HL-60 (cell line): Measurements from ENCODE around the gene KCNJ16.

Source experiments
- DNase-seq, 2 experiments: peaks; one replicate each; pipeline ENCODE4 v3.0.0-alpha.2; 2010 to 2020; ENCODE audit warnings: low read depth in 1 of 2, low spot score in 1 of 2
- H3K27ac ChIP-seq: fragments of 250-450 bp; sonication (Bioruptor Pico); replicated peaks from 2 replicates; pipeline ENCODE4 v1.5.1; 2020; ENCODE audit warnings: mild to moderate bottlenecking, moderate library complexity
- H3K27me3 ChIP-seq: fragments of 250-450 bp; sonication (Bioruptor Pico); 2 replicates; pipeline ENCODE4 v1.5.1; 2021; ENCODE audit warnings: mild to moderate bottlenecking, moderate library complexity; ENCODE audit not compliant: insufficient read depth, poor library complexity, severe bottlenecking
- H3K4me3 ChIP-seq: replicated peaks from 2 replicates; pipeline ENCODE4 v1.5.1; 2011; ENCODE audit warnings: mild to moderate bottlenecking, control low read depth, low read length; ENCODE audit not compliant: insufficient read depth
- CTCF ChIP-seq: IDR thresholded peaks from one replicate; pipeline ENCODE4 v1.5.1; 2011; ENCODE audit warnings: low read length, control low read depth, inconsistent platforms; ENCODE audit not compliant: insufficient read depth
- GABPA ChIP-seq: IDR thresholded peaks from 2 replicates; pipeline ENCODE4 v1.6.1; 2012; ENCODE audit warnings: low read depth
- POLR2AphosphoS5 ChIP-seq: IDR thresholded peaks from 2 replicates; pipeline ENCODE4 v1.6.1; 2012; ENCODE audit warnings: low read depth
- REST ChIP-seq: IDR thresholded peaks from 2 replicates; pipeline ENCODE4 v1.6.1; 2012; ENCODE audit warnings: low read depth; ENCODE audit not compliant: insufficient replicate concordance
- SPI1 ChIP-seq: IDR thresholded peaks from 2 replicates; pipeline ENCODE4 v1.6.1; 2012; ENCODE audit warnings: low read depth, mild to moderate bottlenecking, borderline replicate concordance

Gene KCNJ16

GRCh38 chr17:70034158-70034557, 40.9 kb upstream of the KCNJ16 start:
- Histone ChIP-seq H3K4me3 (no peak overlapping the region), H3K27me3 (no peaks in the 10 kb centered on the region), H3K27ac (no peak overlapping the region)
- no peak for TF ChIP-seq CTCF
- no peak for TF ChIP-seq SPI1
- no peak for TF ChIP-seq REST
- no peak for TF ChIP-seq POLR2AphosphoS5
- no peak for TF ChIP-seq GABPA
- DNase-seq: no peak

GRCh38 chr17:70037498-70037897, 37.5 kb upstream of the KCNJ16 start:
- no peak for DNase-seq
- Histone ChIP-seq H3K27me3 (no peaks in the 10 kb centered on the region), H3K4me3 (no peak overlapping the region), H3K27ac (no peak overlapping the region)
- TF ChIP-seq CTCF: no peak
- no peak for TF ChIP-seq POLR2AphosphoS5
- no peak for TF ChIP-seq REST
- TF ChIP-seq GABPA: no peak
- TF ChIP-seq SPI1: no peak

GRCh38 chr17:70040336-70040735, 34.7 kb upstream of the KCNJ16 start:
- DNase-seq: no peak
- Histone ChIP-seq H3K27me3 (peaks cover under 1% of the 10 kb centered on the region), H3K27ac (no peak overlapping the region), H3K4me3 (no peak overlapping the region)
- TF ChIP-seq POLR2AphosphoS5: no peak
- TF ChIP-seq GABPA: no peak
- no peak for TF ChIP-seq SPI1

- no peak for DNase-seq
- TF ChIP-seq SPI1 (no peak), REST (no peak), GABPA (no peak), CTCF (no peak), POLR2AphosphoS5 (no peak)
- H3K27ac ChIP-seq: no peak overlapping the region
- no peak overlapping the region for H3K4me3 ChIP-seq
- H3K27me3 ChIP-seq: peaks cover 2% of the 10 kb centered on the region
Measured at GRCh38 chr17:70041061-70041460, 34.0 kb upstream of the KCNJ16 start.
